Activated CD4-positive, alpha-beta T cell treated with anti-CD3 and anti-CD28 coated beads, Interleukin-2, amount 50 U/mL, for 16 hours (primary cell): ENCODE data around the gene MAPK14.
A peak's percentile ranks its signal among the peaks of the same experiment; 100 is the strongest.
"Not testable (repeated sequence)": the region's sequence is repeated elsewhere in the genome, so short reads cannot be mapped to it uniquely, and the experiment has no call there.

Experiments used
- DNase-seq: peaks from one replicate; pipeline ENCODE4 v3.0.0-alpha.2; 2020

Gene MAPK14

GRCh38 chr6:36027501-36028087 lies at the start of gene MAPK14:
Gene MAPK14, plus strand, starts transcription at chr6:36027808. Its CDS starts 350 bp downstream, at chr6:36028158.
- DNase-seq: peak; percentile 100

- DNase-seq: not testable (repeated sequence)
Observed at GRCh38 chr6:35980126-35980525, 47.5 kb upstream of the MAPK14 start.

- no peak for DNase-seq
Observed at GRCh38 chr6:35980991-35981645, 46.5 kb upstream of the MAPK14 start.

GRCh38 chr6:35984701-35985100 lies 42.9 kb upstream of the MAPK14 start:
- DNase-seq: no peak

- not testable (repeated sequence) for DNase-seq
Observed at GRCh38 chr6:35988047-35988446, 39.6 kb upstream of the MAPK14 start.

- DNase-seq: no peak
Observed at GRCh38 chr6:35993150-35993549, 34.5 kb upstream of the MAPK14 start.

- no peak for DNase-seq
Observed at GRCh38 chr6:36000451-36000850, 27.2 kb upstream of the MAPK14 start.

GRCh38 chr6:36015666-36016065 lies 11.9 kb upstream of the MAPK14 start:
- DNase-seq: no peak

- no peak for DNase-seq
Observed at GRCh38 chr6:36018339-36018738, 9.3 kb upstream of the MAPK14 start.

- no peak for DNase-seq
Observed at GRCh38 chr6:36019167-36019566, 8.4 kb upstream of the MAPK14 start.

GRCh38 chr6:36020154-36020553 lies 7.5 kb upstream of the MAPK14 start:
- DNase-seq: no peak

- DNase-seq: no peak
Observed at GRCh38 chr6:36023996-36024795, 3.4 kb upstream of the MAPK14 start, which contains the start of gene SLC26A8. Gene SLC26A8, minus strand, starts transcription at chr6:36024641. Its CDS starts 4,934 bp downstream, at chr6:36019707.

- DNase-seq: no peak
Observed at GRCh38 chr6:36025260-36025931, 2.2 kb upstream of the MAPK14 start.

GRCh38 chr6:36025932-36026327 lies 1.7 kb upstream of the MAPK14 start:
- DNase-seq: no peak

GRCh38 chr6:36028088-36028876 lies 674 bp downstream of the MAPK14 start:
- DNase-seq: peak; percentile 35

GRCh38 chr6:36028877-36029324 lies 1.3 kb downstream of the MAPK14 start:
- peak; percentile 88 for DNase-seq

- no peak for DNase-seq
Observed at GRCh38 chr6:36029464-36029863, 1.9 kb downstream of the MAPK14 start.

- DNase-seq: no peak
Observed at GRCh38 chr6:36032261-36032660, 4.7 kb downstream of the MAPK14 start.

- not testable (repeated sequence) for DNase-seq
Observed at GRCh38 chr6:36033144-36033543, 5.5 kb downstream of the MAPK14 start.

GRCh38 chr6:36033935-36034334 lies 6.3 kb downstream of the MAPK14 start:
- peak; percentile 19 for DNase-seq

- DNase-seq: no peak
Observed at GRCh38 chr6:36034441-36034840, 6.8 kb downstream of the MAPK14 start.

- DNase-seq: peak; percentile 59
Observed at GRCh38 chr6:36035225-36035624, 7.6 kb downstream of the MAPK14 start.
